ENCODE measurements around the gene CRELD2.
A peak's percentile ranks its signal among the peaks of the same experiment; 100 is the strongest.
"Not testable (repeated sequence)": the region's sequence is repeated elsewhere in the genome, so short reads cannot be mapped to it uniquely, and the experiment has no call there.

The CRELD2 gene

GRCh38 chr22:49933236-49934159 lies 15.1 kb downstream of the CRELD2 start:
- no peak for DNase-seq

- DNase-seq = peak; percentile 26
Observed at GRCh38 chr22:49934160-49934890, 15.9 kb downstream of the CRELD2 start.

GRCh38 chr22:49934891-49935557 lies 16.6 kb downstream of the CRELD2 start:
- peak; percentile 77 for DNase-seq

- peak; percentile 64 for DNase-seq
Observed at GRCh38 chr22:49935561-49935960, 17.1 kb downstream of the CRELD2 start.

- peak; percentile 91 for DNase-seq
Observed at GRCh38 chr22:49936018-49936972, 17.9 kb downstream of the CRELD2 start.

GRCh38 chr22:49936973-49937757 lies 18.7 kb downstream of the CRELD2 start:
- DNase-seq = no peak

- DNase-seq = no peak
Observed at GRCh38 chr22:49937758-49938564, 19.5 kb downstream of the CRELD2 start.

- DNase-seq = no peak
Observed at GRCh38 chr22:49938565-49939136, 20.2 kb downstream of the CRELD2 start.

GRCh38 chr22:49941507-49942316 lies 23.3 kb downstream of the CRELD2 start:
- no peak for DNase-seq

GRCh38 chr22:49942565-49943404 lies 24.4 kb downstream of the CRELD2 start:
- DNase-seq = no peak

- DNase-seq = no peak
Observed at GRCh38 chr22:49943405-49943765, 25.0 kb downstream of the CRELD2 start.

- DNase-seq = no peak
Observed at GRCh38 chr22:49943771-49944398, 25.5 kb downstream of the CRELD2 start.

GRCh38 chr22:49944399-49944891 lies 26.0 kb downstream of the CRELD2 start:
- no peak for DNase-seq

- not testable (repeated sequence) for DNase-seq
Observed at GRCh38 chr22:49945042-49945794, 26.8 kb downstream of the CRELD2 start.

- DNase-seq = no peak
Observed at GRCh38 chr22:49946612-49947295, 28.3 kb downstream of the CRELD2 start.

GRCh38 chr22:49947296-49947622 lies 28.8 kb downstream of the CRELD2 start:
- no peak for DNase-seq
